ENCODE results near the gene RASAL1. TPM values are rescaled to one million over a fixed set of nuclear protein-coding genes. Genes with fewer than 3 reads are reported as not detected.

Gene RASAL1
- total RNA-seq, result not detected
- long read RNA-seq, result 0 reads

- no peak for DNase-seq (ENCODE audit: low spot score)
- intact Hi-C loops (cut with DNase I), result no loop called here
Measured at GRCh38 chr12:113135178-113136127, at the start of gene RASAL1. RASAL1 (minus strand) TSS chr12:113135761; CDS start chr12:113135462, 299 bp downstream.

- peak; percentile 96 for DNase-seq (ENCODE audit: low spot score)
- intact Hi-C loops (cut with DNase I), result loop anchor here (5.0 kb wide), 1 partner anchor 172 kb away; the partner anchor contains the start of gene PLBD2
Measured at GRCh38 chr12:113184900-113185179, 49.3 kb upstream of the RASAL1 start.

- DNase-seq (ENCODE audit: low spot score), result peak; percentile 80
- intact Hi-C loops (cut with DNase I), result no loop called here
Measured at GRCh38 chr12:113184098-113184899, 48.7 kb upstream of the RASAL1 start.

- intact Hi-C loops (cut with DNase I), result no loop called here
- DNase-seq (ENCODE audit: low spot score), result no peak
Measured at GRCh38 chr12:113183030-113183589, 47.5 kb upstream of the RASAL1 start.

- DNase-seq (ENCODE audit: low spot score), result no peak
- intact Hi-C loops (cut with DNase I), result no loop called here
Measured at GRCh38 chr12:113181975-113182374, 46.4 kb upstream of the RASAL1 start.

GRCh38 chr12:113180333-113180732 is 44.8 kb upstream of the RASAL1 start:
- DNase-seq (ENCODE audit: low spot score), result no peak
- intact Hi-C loops (cut with DNase I), result no loop called here

- DNase-seq (ENCODE audit: low spot score), result no peak
Measured at GRCh38 chr12:113179023-113179422, 43.5 kb upstream of the RASAL1 start.

GRCh38 chr12:113174461-113175384 is 39.2 kb upstream of the RASAL1 start:
- intact Hi-C loops (cut with DNase I), result loop anchor here (2.0 kb wide), 1 partner anchor 126 kb away; no protein-coding TSS in a partner anchor

More at GRCh38 chr12:113179023-113179422, 43.5 kb upstream of the RASAL1 start:
- intact Hi-C loops (cut with DNase I), result no loop called here

GRCh38 chr12:113173081-113173698 is 37.6 kb upstream of the RASAL1 start:
- intact Hi-C loops (cut with DNase I), result no loop called here
- DNase-seq (ENCODE audit: low spot score), result no peak

More at GRCh38 chr12:113174461-113175384, 39.2 kb upstream of the RASAL1 start:
- no peak for DNase-seq (ENCODE audit: low spot score)

- no peak for DNase-seq (ENCODE audit: low spot score)
- intact Hi-C loops (cut with DNase I), result no loop called here
Measured at GRCh38 chr12:113172185-113172584, 36.6 kb upstream of the RASAL1 start.

- DNase-seq (ENCODE audit: low spot score), result no peak
- intact Hi-C loops (cut with DNase I), result no loop called here
Measured at GRCh38 chr12:113171543-113171942, 36.0 kb upstream of the RASAL1 start.

GRCh38 chr12:113170926-113171325 is 35.4 kb upstream of the RASAL1 start:
- intact Hi-C loops (cut with DNase I), result no loop called here
- no peak for DNase-seq (ENCODE audit: low spot score)

- DNase-seq (ENCODE audit: low spot score), result no peak
- intact Hi-C loops (cut with DNase I), result no loop called here
Measured at GRCh38 chr12:113170457-113170856, 34.9 kb upstream of the RASAL1 start.

- DNase-seq (ENCODE audit: low spot score), result no peak
Measured at GRCh38 chr12:113169697-113170096, 34.1 kb upstream of the RASAL1 start.

GRCh38 chr12:113167868-113168267 is 32.3 kb upstream of the RASAL1 start:
- no peak for DNase-seq (ENCODE audit: low spot score)
- intact Hi-C loops (cut with DNase I), result no loop called here

More at GRCh38 chr12:113169697-113170096, 34.1 kb upstream of the RASAL1 start:
- intact Hi-C loops (cut with DNase I), result no loop called here

- no peak for DNase-seq (ENCODE audit: low spot score)
- intact Hi-C loops (cut with DNase I), result no loop called here
Measured at GRCh38 chr12:113165521-113166450, 30.2 kb upstream of the RASAL1 start.

GRCh38 chr12:113164014-113164413 is 28.5 kb upstream of the RASAL1 start:
- intact Hi-C loops (cut with DNase I), result no loop called here
- DNase-seq (ENCODE audit: low spot score), result no peak

GRCh38 chr12:113163030-113163360 is 27.4 kb upstream of the RASAL1 start:
- intact Hi-C loops (cut with DNase I), result no loop called here
- DNase-seq (ENCODE audit: low spot score), result no peak
